AG10803 (cell line): ENCODE results near the gene VTI1B.

Source experiments
- DNase-seq: peaks from one replicate; pipeline ENCODE4 v3.0.0; 2010; ENCODE audit warnings: low read depth
- H3K4me3 ChIP-seq: 2 replicates; pipeline ENCODE4 v1.5.1; 2011; ENCODE audit warnings: mild to moderate bottlenecking, low read length, control low read depth
- CTCF ChIP-seq: conservative IDR thresholded peaks from 2 replicates; pipeline ENCODE4 v1.5.1; 2011; ENCODE audit warnings: mild to moderate bottlenecking, low read length, control low read depth, inconsistent platforms

The VTI1B gene

GRCh38 chr14:67619446-67620216 is 54.8 kb downstream of the VTI1B start, which contains the start of gene ARG2:
Gene ARG2 (plus strand): TSS chr14:67619920. CDS start chr14:67619978, 58 bp downstream.
- DNase-seq: peak; percentile 85
- peak within 1 kb of the TSS; percentile 72 for H3K4me3 ChIP-seq
- no peak for TF ChIP-seq CTCF

- peak; percentile 83 for TF ChIP-seq CTCF
- no peak overlapping the region for H3K4me3 ChIP-seq
- DNase-seq: peak; percentile 86
Observed at GRCh38 chr14:67618617-67619063, 55.8 kb downstream of the VTI1B start.

- no peak for DNase-seq
- H3K4me3 ChIP-seq: no peak overlapping the region
Observed at GRCh38 chr14:67610491-67610890, 63.9 kb downstream of the VTI1B start.

DNA sequence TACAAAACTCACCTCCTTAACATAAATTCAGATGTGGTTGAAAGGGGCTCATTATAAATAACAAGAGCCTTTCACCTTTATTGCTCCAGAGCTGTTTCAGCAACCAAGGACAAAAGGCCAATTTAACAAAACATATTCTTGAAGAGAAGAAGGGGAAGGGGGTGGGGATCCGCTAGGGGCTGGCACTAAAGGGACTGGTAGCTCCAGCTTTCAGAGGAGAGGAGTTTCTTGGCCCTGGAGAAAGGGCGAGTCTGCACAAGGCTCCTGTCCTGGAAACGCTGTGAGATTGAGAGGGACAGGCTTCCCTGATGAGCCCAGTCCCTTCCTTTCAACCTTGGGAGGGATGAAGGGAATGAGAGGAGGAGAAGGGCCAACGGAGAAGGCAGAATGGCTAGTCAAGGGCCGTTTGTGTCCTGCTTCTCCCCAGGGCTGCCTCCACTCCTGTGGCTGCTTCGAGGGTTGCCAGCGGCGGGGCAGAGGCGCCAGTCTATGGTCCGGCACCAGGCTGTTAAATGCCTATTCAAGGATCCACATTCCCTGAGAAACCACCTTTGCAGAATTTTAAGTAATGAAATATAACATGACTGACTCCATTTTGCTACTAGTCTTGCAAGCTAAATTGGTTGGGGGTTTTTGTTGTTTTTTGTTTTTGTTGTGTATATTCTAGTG is 64.7 kb downstream of the VTI1B start:
- H3K4me3 ChIP-seq: no peak overlapping the region

More at GRCh38 chr14:67610491-67610890, 63.9 kb downstream of the VTI1B start:
- no peak for TF ChIP-seq CTCF

DNA sequence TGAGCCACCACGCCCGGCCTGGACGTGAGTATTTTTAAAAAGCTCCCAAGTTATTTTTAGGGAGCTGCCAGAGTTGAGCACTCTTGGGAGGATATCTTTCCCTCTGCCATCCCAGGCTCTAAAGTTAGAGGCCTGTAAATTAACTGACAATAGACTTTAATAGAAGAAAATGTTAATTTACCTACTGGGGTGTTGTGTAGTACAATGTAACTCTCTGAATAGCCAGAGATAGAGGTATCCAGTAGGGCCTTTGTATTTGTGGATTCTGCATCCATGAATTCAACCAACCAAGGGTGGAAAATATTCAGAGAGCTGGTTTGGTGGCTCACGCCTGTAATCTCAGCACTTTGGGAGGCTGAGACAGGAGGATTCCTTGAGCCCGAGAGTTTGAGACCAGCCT is 66.8 kb downstream of the VTI1B start:
- no peak overlapping the region for H3K4me3 ChIP-seq
- no peak for DNase-seq
- no peak for TF ChIP-seq CTCF

More for the DNA sequence above, 64.7 kb downstream of the VTI1B start:
- TF ChIP-seq CTCF: no peak
- no peak for DNase-seq

DNA sequence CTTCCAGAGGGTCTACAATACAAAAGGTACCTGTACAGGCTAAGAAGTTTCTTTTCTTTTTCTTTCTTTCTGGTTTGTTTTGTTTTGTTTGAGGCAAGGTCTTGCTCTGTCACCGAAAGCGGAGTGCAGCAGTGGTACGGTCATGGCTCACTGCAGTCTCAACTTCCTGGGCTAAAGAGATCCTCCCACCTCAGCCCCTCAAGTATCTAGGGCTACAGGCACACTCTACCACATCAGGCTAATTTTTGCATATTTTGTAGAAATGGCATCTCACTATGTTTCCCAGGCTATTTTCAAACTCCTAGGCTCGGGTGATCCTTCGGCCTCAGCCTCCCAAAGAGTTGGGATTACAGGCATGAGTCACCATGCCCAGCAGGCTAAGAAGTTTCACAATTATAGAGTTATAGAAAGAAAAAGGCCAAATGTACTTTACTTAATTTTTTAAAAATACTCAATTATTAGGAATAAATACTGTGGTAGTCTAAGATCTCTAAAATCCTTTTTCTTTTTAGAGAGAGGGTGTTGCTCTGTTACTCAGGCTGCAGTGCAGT is 71.4 kb downstream of the VTI1B start:
- no peak for DNase-seq
- H3K4me3 ChIP-seq: no peak overlapping the region
- TF ChIP-seq CTCF: no peak
